K562 (cell line): ENCODE results near the gene CYP4F12.

Experiments
- BACH1 ChIP-seq: fragments of 200-800 bp; sonication (Bioruptor generic); IDR thresholded peaks from 2 replicates; pipeline ENCODE4 v1.6.1; 2016; ENCODE audit warnings: missing genetic modification characterization, missing compliant biosample characterization
- MYBL2 ChIP-seq, 2 experiments: fragments of 450-650 bp in 1 of 2; sonication (generic) in 1 of 2; formaldehyde crosslinking in 1 of 2; IDR thresholded peaks; 2 replicates each; pipeline versions ENCODE4 v1.6.1 to v1.8.1; 2017 to 2022; ENCODE audit warnings: borderline replicate concordance in 1 of 2, inconsistent platforms in 1 of 2, low read depth in 1 of 2, mild to moderate bottlenecking in 1 of 2, missing genetic modification reagents in 1 of 2, moderate library complexity in 1 of 2
- POLR2AphosphoS2 ChIP-seq: IDR thresholded peaks from 2 replicates; pipeline ENCODE4 v1.6.1; 2012; ENCODE audit warnings: low read length, improper control_type of control experiment
- SFPQ ChIP-seq: fragments of 200-400 bp; formaldehyde crosslinking; IDR thresholded peaks from 2 replicates; pipeline ENCODE4 v1.6.1; 2017; ENCODE audit warnings: mild to moderate bottlenecking, low read depth, low read length, moderate library complexity
- TF ChIP-seq, protein P1 (sequence below): sonication (generic); formaldehyde crosslinking; IDR thresholded peaks from 2 replicates; pipeline ENCODE4 v1.9.0; 2022; ENCODE audit warnings: mild to moderate bottlenecking, missing genetic modification reagents

DNA sequence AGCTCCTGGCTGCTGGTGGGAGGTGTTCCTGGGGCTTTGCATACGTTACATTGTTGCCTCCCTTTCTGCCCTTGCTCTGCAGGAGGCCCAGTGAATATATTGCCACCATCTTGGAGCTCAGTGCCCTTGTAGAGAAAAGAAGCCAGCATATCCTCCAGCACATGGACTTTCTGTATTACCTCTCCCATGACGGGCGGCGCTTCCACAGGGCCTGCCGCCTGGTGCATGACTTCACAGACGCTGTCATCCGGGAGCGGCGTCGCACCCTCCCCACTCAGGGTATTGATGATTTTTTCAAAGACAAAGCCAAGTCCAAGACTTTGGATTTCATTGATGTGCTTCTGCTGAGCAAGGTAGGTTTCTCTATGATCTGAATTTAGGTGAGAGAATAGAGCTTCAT lies 10.5 kb downstream of the CYP4F12 start:
- TF ChIP-seq, protein P1, sequence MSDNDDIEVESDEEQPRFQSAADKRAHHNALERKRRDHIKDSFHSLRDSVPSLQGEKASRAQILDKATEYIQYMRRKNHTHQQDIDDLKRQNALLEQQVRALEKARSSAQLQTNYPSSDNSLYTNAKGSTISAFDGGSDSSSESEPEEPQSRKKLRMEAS (CRISPR knock-in tag), result no peak
- no peak for TF ChIP-seq MYBL2 (IDR thresholded peaks at IDR 0.05; ENCODE audit: low read depth)
- no peak for TF ChIP-seq MYBL2 (CRISPR knock-in tag; IDR thresholded peaks at IDR 0.05; ENCODE audit: borderline replicate concordance)
- TF ChIP-seq BACH1, result no peak
- no peak for TF ChIP-seq SFPQ
- no peak for TF ChIP-seq POLR2AphosphoS2
